PC-3 (cell line): ENCODE measurements around the gene AIG1.

ENCODE experiments used
- EZH2 ChIP-seq: fragments of 300-600 bp; sonication (generic); IDR thresholded peaks from one replicate; pipeline ENCODE4 v1.6.1; 2017; ENCODE audit warnings: antibody characterized with exemption, mild to moderate bottlenecking, low read length; ENCODE audit not compliant: unreplicated experiment
- EZH2phosphoT487 ChIP-seq: fragments of 300-600 bp; sonication (generic); IDR thresholded peaks from 2 replicates; pipeline ENCODE4 v1.6.1; 2018; ENCODE audit warnings: mild to moderate bottlenecking, antibody characterized with exemption, low read length, borderline replicate concordance
- TF ChIP-seq, protein P1 (sequence below): fragments of 300-600 bp; sonication (generic); conservative IDR thresholded peaks from 2 replicates; pipeline ENCODE4 v1.5.1; 2017; ENCODE audit warnings: antibody characterized with exemption, low read depth, mild to moderate bottlenecking, low read length

- TF ChIP-seq, protein P1, sequence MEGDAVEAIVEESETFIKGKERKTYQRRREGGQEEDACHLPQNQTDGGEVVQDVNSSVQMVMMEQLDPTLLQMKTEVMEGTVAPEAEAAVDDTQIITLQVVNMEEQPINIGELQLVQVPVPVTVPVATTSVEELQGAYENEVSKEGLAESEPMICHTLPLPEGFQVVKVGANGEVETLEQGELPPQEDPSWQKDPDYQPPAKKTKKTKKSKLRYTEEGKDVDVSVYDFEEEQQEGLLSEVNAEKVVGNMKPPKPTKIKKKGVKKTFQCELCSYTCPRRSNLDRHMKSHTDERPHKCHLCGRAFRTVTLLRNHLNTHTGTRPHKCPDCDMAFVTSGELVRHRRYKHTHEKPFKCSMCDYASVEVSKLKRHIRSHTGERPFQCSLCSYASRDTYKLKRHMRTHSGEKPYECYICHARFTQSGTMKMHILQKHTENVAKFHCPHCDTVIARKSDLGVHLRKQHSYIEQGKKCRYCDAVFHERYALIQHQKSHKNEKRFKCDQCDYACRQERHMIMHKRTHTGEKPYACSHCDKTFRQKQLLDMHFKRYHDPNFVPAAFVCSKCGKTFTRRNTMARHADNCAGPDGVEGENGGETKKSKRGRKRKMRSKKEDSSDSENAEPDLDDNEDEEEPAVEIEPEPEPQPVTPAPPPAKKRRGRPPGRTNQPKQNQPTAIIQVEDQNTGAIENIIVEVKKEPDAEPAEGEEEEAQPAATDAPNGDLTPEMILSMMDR = no peak
- TF ChIP-seq EZH2phosphoT487 (no peak), EZH2 (no peak)
Measured at GRCh38 chr6:143022587-143022986, 38.1 kb upstream of the AIG1 start.
